Activated T-cell treated with anti-CD3 and anti-CD28 coated beads, Interleukin-2, amount 50 U/mL, for 4 hours (primary cell): ENCODE results near the gene ZDHHC11. TPM values are rescaled to one million over a fixed set of nuclear protein-coding genes. Genes with fewer than 3 reads are reported as not detected.
"Not testable (repeated sequence)": the region's sequence is repeated elsewhere in the genome, so short reads cannot be mapped to it uniquely, and the experiment has no call there.

ENCODE experiments used
- ATAC-seq, 2 donors: fragments of 200-7000 bp; cut with Tn5 transposase; one replicate each; pipeline ENCODE4 v1.10.0; 2021
- DNase-seq: peaks from one replicate; pipeline ENCODE4 v3.0.0-alpha.2; 2020
- H3K27me3 Mint-ChIP-seq: one replicate; pipeline ENCODE4 v1.8.0; 2021; ENCODE audit warnings: low read depth, mixed read lengths
- H3K36me3 Mint-ChIP-seq: one replicate; pipeline ENCODE4 v1.8.0; 2022; ENCODE audit warnings: mixed read lengths; ENCODE audit not compliant: insufficient read depth
- H3K4me1 Mint-ChIP-seq: one replicate; pipeline ENCODE4 v1.8.0; 2021; ENCODE audit warnings: low read depth, mixed read lengths
- H3K4me3 Mint-ChIP-seq: one replicate; pipeline ENCODE4 v1.8.0; 2021; ENCODE audit warnings: mild to moderate bottlenecking, moderate library complexity, mixed read lengths
- H3K9me3 Mint-ChIP-seq: one replicate; pipeline ENCODE4 v1.8.0; 2021; ENCODE audit warnings: mixed read lengths
- total RNA-seq, 3 donors: library from RNA; stranded (reverse); gene quantifications; one replicate each; pipeline ENCODE4 v1.2.1, GENCODE V29; 2021

ZDHHC11 gene
- total RNA-seq, 3 donors from 2014 or later, result 6.0 to 7.0 (median 6.2) TPM

- not testable (repeated sequence) for H3K36me3 Mint-ChIP-seq, ATAC-seq, H3K9me3 Mint-ChIP-seq, H3K4me3 Mint-ChIP-seq, H3K27me3 Mint-ChIP-seq, DNase-seq, H3K4me1 Mint-ChIP-seq
These were observed 72.4 kb downstream of the ZDHHC11 start for GRCh38 chr5:778421-778820.

DNA sequence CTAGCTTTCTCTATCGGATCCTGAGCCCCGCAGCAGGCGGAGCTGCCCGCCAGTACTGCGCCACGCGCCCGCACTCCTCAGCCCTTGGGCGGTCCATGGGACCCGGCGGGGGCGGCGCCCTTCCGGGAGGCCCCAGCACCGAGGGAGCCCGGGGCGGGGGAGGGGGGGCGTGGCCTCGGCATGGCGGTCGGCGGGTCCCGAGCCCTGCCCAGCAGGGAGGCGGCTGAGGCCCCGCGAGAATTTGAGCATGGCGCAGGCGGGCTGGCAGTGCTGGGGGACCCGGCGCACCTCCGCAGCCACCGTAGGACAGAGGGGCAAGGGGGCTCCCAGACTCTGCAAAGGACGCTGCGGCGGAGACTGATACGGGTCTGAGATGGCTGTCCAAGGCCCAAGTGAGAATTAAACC lies 73.0 kb downstream of the ZDHHC11 start:
- H3K36me3 Mint-ChIP-seq, result no peaks in the 10 kb centered on the region
- DNase-seq, result peak; percentile 5
- ATAC-seq, result no peak
- H3K4me3 Mint-ChIP-seq, result no peak overlapping the region
- H3K27me3 Mint-ChIP-seq, result peaks cover 3% of the 10 kb centered on the region
- H3K9me3 Mint-ChIP-seq, result no peaks in the 10 kb centered on the region
- no peaks in the 10 kb centered on the region for H3K4me1 Mint-ChIP-seq

DNA sequence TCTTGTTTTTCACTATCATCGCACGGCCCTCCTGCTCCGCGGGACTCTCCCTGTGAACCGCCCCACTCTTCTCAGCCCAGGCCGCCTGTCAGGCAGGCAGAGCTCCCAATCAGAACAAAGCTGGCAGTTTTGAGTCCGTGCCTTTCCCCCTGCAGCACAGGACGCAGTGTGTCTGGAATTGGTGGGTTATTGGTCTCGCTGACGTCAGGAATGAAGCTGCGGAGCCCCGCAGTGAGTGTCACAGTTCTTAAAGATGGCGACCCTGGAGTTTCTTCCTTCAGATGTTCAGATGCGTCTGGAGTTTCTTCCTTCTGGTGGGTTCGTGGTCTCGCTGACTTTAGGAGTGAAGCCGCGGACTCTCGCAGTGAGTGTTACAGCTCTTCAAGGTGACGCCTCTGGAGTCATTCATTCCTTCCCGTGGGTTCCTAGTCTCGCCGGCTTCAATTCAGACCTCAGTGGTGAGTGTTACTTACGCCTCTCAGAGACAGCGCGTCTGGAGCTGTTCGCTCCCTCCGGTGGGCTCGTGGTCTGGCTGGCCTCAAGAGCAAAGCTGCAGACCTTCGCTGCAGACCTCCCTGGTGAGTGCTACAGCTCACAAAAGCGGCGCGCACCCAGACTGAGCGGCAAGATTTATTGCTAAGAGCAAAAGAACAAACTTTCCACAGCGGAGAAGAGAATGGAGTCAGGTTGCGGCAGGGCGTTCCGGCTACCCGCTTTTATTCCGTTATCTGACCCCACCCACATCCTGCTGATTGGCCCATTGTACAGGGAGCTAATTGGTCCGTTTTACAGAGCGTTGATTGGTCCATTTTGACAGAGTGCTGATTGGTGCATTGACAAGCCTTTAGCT lies 73.7 kb downstream of the ZDHHC11 start:
- Mint-ChIP-seq H3K36me3 (no peaks in the 10 kb centered on the region), H3K9me3 (no peaks in the 10 kb centered on the region), H3K4me1 (no peaks in the 10 kb centered on the region), H3K27me3 (peaks cover 3% of the 10 kb centered on the region), H3K4me3 (no peak overlapping the region)
- no peak for DNase-seq
- no peak for ATAC-seq

DNA sequence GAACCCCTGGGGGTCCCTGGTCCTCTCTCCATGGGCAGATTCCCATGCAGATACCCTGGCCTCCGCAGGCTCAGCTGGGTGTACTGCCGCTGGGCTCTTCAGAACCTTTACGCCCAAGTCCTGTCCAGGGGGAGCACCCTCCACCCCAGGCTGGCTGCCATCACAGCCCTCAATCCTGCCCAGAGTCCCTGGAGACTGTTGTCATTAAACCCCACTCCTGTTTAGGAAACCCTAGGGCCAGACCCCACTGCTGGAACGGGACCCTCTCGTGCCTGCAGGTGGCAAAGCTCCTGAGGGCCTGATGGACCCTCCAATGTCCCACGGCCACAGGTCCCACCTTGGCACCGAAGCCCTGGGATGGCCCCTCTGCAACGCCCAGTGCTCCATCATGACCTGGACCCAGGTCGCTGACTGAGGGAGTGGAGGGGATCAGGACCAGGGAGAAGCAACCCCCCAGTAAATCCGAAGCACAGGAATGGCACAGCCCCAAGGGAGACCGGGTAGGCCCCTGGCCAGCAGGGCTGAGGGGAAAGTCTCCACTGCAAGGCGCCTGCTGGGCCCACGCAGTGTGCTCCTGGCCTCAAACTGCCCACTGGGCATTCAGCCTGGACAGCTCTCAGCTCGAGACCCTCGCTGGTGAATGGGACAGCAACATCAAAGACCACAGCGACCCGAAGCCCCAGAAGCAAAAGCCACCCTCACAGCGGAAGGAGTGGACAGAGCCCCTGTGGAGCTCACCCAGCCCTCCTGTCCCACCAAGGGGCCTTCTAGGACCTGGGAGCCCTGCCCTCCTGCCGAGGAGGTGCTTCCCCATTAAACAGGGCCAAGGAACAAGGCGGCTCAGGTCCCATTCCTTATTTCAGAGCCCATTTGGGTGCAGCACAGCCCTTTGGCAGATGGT lies 74.6 kb downstream of the ZDHHC11 start:
- H3K27me3 Mint-ChIP-seq, result peaks cover 3% of the 10 kb centered on the region
- DNase-seq (peak; percentile 5), ATAC-seq (no peak)
- H3K4me3 Mint-ChIP-seq, result no peak overlapping the region
- H3K9me3 Mint-ChIP-seq, result no peaks in the 10 kb centered on the region
- no peaks in the 10 kb centered on the region for H3K4me1 Mint-ChIP-seq
- no peaks in the 10 kb centered on the region for H3K36me3 Mint-ChIP-seq

- not testable (repeated sequence) for DNase-seq, H3K4me1 Mint-ChIP-seq, H3K9me3 Mint-ChIP-seq, H3K4me3 Mint-ChIP-seq, H3K27me3 Mint-ChIP-seq, ATAC-seq, H3K36me3 Mint-ChIP-seq
These were observed 75.2 kb downstream of the ZDHHC11 start for GRCh38 chr5:775595-775960.

GRCh38 chr5:774854-775505 lies 75.8 kb downstream of the ZDHHC11 start:
- not testable (repeated sequence) for DNase-seq, H3K27me3 Mint-ChIP-seq, H3K36me3 Mint-ChIP-seq, H3K9me3 Mint-ChIP-seq, H3K4me1 Mint-ChIP-seq, H3K4me3 Mint-ChIP-seq
- ATAC-seq, result peak in 1 of 2 donors; percentile 16

DNA sequence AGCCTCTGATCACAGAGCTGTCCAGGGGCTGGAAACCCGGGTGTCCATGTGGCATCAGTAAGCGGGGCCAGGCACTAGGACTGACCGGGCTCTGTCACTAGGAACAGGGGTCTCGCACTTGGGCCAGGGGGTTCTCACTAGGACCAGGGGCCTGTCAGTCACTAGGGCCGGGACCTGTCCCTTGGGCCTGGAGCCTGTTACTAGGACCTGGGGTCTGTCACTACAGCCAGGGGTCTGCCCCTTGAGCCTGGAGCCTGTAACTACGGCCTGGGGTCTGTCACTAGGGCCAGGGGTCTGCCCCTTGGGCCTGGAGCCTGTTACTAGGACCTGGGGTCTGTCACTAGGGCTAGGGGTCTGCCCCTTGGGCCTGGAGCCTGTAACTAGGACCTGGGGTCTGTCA lies 76.5 kb downstream of the ZDHHC11 start:
- H3K9me3 Mint-ChIP-seq, H3K27me3 Mint-ChIP-seq, DNase-seq, H3K36me3 Mint-ChIP-seq, ATAC-seq, H3K4me3 Mint-ChIP-seq, H3K4me1 Mint-ChIP-seq: not testable (repeated sequence)

DNA sequence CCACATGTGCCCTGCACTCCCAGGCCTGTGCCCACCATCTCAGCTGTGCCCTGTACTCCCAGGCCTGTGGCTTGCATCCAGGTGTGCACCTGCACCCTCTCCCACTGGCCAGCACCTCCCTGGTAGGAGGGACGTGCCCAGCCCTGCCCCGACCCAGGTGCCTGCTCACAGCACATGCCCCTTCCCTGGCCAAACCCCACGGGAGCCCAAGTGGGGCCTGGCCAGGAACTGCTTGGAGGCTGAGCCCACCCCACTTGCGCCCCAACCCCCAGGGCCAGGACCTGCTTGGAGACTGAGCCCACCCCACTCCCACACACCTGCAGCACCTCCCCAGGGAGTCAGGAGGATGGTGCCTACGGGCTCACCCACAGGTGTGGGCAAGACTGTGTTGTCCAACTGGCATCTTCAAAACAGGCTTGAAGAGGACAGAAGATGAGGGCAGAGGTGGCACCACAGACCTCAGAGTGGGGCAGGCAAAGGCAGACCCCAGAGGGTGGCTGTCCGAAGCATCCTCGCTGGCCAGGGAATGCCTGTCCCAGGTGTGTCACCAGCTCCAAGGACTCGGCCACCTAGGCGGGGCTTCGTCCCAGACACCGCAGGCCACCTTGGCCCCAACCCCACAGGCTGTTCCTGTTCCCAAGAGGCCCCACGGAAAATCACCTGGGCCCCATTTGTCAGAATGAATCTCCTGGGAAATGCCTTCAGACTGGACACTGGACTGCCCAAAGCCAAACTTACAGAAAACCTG lies 77.1 kb downstream of the ZDHHC11 start:
- ATAC-seq (no peak), DNase-seq (peak; percentile 5)
- Mint-ChIP-seq H3K27me3 (peaks cover 3% of the 10 kb centered on the region), H3K4me1 (no peaks in the 10 kb centered on the region), H3K36me3 (no peaks in the 10 kb centered on the region), H3K4me3 (no peak overlapping the region), H3K9me3 (no peaks in the 10 kb centered on the region)

- not testable (repeated sequence) for H3K4me1 Mint-ChIP-seq, H3K27me3 Mint-ChIP-seq, ATAC-seq, H3K36me3 Mint-ChIP-seq, DNase-seq, H3K9me3 Mint-ChIP-seq, H3K4me3 Mint-ChIP-seq
These were observed 77.9 kb downstream of the ZDHHC11 start for GRCh38 chr5:772931-773330.

DNA sequence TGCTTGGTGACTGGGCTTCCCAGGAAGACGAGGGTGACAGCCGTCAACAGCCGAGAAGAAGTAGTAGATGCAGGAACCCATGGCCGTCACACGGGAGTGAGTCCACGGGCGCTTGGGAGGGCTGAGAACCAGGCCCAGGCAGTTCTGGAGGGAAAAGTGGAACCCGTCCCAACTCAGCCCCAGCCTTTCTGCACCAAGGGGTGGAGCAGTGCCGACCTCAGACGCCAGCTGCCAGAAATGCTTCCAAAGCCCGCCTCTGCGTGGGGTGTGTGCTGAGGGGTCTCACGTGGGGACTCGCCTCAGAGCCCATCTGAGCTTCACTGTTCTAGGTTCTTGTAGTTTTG lies 78.3 kb downstream of the ZDHHC11 start:
- DNase-seq, H3K27me3 Mint-ChIP-seq, H3K4me1 Mint-ChIP-seq, H3K9me3 Mint-ChIP-seq, ATAC-seq, H3K4me3 Mint-ChIP-seq, H3K36me3 Mint-ChIP-seq: not testable (repeated sequence)

GRCh38 chr5:771841-772546 lies 78.8 kb downstream of the ZDHHC11 start:
- DNase-seq, H3K4me3 Mint-ChIP-seq, H3K4me1 Mint-ChIP-seq, H3K36me3 Mint-ChIP-seq, H3K9me3 Mint-ChIP-seq, H3K27me3 Mint-ChIP-seq, ATAC-seq: not testable (repeated sequence)

- H3K36me3 Mint-ChIP-seq, DNase-seq, H3K4me3 Mint-ChIP-seq, H3K9me3 Mint-ChIP-seq, H3K4me1 Mint-ChIP-seq, ATAC-seq, H3K27me3 Mint-ChIP-seq: not testable (repeated sequence)
These were observed 79.6 kb downstream of the ZDHHC11 start for GRCh38 chr5:771087-771781.

- not testable (repeated sequence) for DNase-seq, H3K9me3 Mint-ChIP-seq, H3K27me3 Mint-ChIP-seq, H3K4me3 Mint-ChIP-seq, H3K4me1 Mint-ChIP-seq, ATAC-seq, H3K36me3 Mint-ChIP-seq
These were observed 80.2 kb downstream of the ZDHHC11 start for GRCh38 chr5:770585-770984.
